IPS-20b (cell line): ENCODE measurements around the gene IFNA14.

Source experiments
- H3K27ac ChIP-seq: one replicate; pipeline ENCODE4 v1.5.1; 2013; ENCODE audit warnings: low read length
- H3K27me3 ChIP-seq: 2 replicates; pipeline ENCODE4 v1.6.1; 2013; ENCODE audit warnings: mild to moderate bottlenecking, low read length, inconsistent platforms; ENCODE audit not compliant: insufficient read depth
- H3K36me3 ChIP-seq: 2 replicates; pipeline ENCODE4 v1.6.1; 2013; ENCODE audit warnings: low read depth, mild to moderate bottlenecking, inconsistent platforms, low read length, moderate library complexity; ENCODE audit not compliant: insufficient read depth
- H3K4me1 ChIP-seq: 2 replicates; pipeline ENCODE4 v1.6.1; 2013; ENCODE audit warnings: mild to moderate bottlenecking, control low read depth, inconsistent platforms, low read length, moderate library complexity; ENCODE audit not compliant: insufficient read depth
- H3K4me3 ChIP-seq: 2 replicates; pipeline ENCODE4 v1.5.1; 2013; ENCODE audit warnings: mild to moderate bottlenecking, low read length, inconsistent platforms
- H3K9ac ChIP-seq: 2 replicates; pipeline ENCODE4 v1.6.1; 2013; ENCODE audit warnings: low read depth, mild to moderate bottlenecking, inconsistent platforms, low read length, moderate library complexity
- H3K9me3 ChIP-seq: 2 replicates; pipeline ENCODE4 v1.6.1; 2013; ENCODE audit warnings: mild to moderate bottlenecking, low read depth, low read length, inconsistent platforms; ENCODE audit not compliant: insufficient read depth

Gene IFNA14

DNA sequence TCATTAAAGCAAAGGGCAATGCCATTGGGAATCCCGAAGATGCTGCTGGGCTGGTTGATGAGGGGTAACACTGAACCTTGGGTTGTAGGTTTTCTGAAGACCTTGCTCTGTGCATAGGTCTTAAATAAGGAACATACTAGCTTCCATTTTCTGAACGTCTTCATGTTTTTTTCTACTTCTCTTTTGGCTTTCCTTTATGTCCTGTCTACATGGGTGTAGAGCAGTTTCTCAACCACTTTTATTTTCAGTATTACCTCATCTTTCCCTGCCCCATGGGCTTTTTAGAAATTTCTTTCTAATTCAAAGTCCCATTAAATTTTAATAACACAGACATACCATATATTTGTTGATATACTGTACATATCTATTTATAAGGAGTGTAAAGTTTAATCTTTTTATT is at the start of gene IFNA14:
Gene IFNA14, minus strand, starts transcription at position 95 of the 400 bp plus-strand sequence. Its CDS starts 70 bp downstream, at position 25.
- Histone ChIP-seq H3K27me3 (no peaks in the 10 kb centered on the region; the same call in 1 of the 2 replicates), H3K9ac (no peak within 1 kb of the TSS), H3K27ac (no peak within 1 kb of the TSS), H3K9me3 (no peaks in the 10 kb centered on the region), H3K4me1 (no peaks in the 10 kb centered on the region), H3K36me3 (no peaks in the 10 kb centered on the region), H3K4me3 (no peak within 1 kb of the TSS)

DNA sequence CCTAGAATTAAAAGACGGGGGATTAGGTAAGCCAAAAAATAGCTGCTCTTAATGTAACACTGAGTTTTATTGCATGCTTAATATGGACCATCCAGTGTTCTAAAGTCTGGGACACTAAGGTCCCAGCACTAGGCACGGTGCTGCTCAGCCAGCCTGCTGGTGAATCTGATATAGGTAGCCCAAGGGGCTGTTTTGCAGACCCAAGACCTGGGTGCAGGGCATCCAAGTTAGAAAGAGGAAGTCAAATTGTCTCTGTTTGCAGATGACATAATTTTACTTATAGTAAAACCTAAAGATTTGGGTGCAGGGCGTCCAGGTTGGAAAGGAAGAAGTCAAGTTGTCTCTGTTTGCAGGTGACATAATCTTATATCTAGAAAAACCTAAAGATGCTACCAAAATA is 47.5 kb upstream of the IFNA14 start:
- H3K9ac ChIP-seq, result no peak overlapping the region
- no peak overlapping the region for H3K4me3 ChIP-seq
- H3K9me3 ChIP-seq, result no peaks in the 10 kb centered on the region
- H3K4me1 ChIP-seq, result no peaks in the 10 kb centered on the region
- no peak overlapping the region for H3K27ac ChIP-seq
- no peaks in the 10 kb centered on the region for H3K36me3 ChIP-seq
- no peaks in the 10 kb centered on the region; the same call in 1 of the 2 replicates for H3K27me3 ChIP-seq

GRCh38 chr9:21286659-21287058 is 46.9 kb upstream of the IFNA14 start:
- no peaks in the 10 kb centered on the region; the same call in 1 of the 2 replicates for H3K27me3 ChIP-seq
- H3K27ac ChIP-seq, result no peak overlapping the region
- H3K4me3 ChIP-seq, result no peak overlapping the region
- no peaks in the 10 kb centered on the region for H3K9me3 ChIP-seq
- no peaks in the 10 kb centered on the region for H3K36me3 ChIP-seq
- H3K4me1 ChIP-seq, result no peaks in the 10 kb centered on the region
- no peak overlapping the region for H3K9ac ChIP-seq

- Histone ChIP-seq H3K9ac (no peak overlapping the region), H3K27ac (no peak overlapping the region), H3K36me3 (no peaks in the 10 kb centered on the region), H3K27me3 (no peaks in the 10 kb centered on the region; the same call in 1 of the 2 replicates), H3K4me1 (no peaks in the 10 kb centered on the region), H3K9me3 (no peaks in the 10 kb centered on the region), H3K4me3 (no peak overlapping the region)
These were observed 46.3 kb upstream of the IFNA14 start for GRCh38 chr9:21286099-21286498.

GRCh38 chr9:21281275-21281674 is 41.5 kb upstream of the IFNA14 start:
- Histone ChIP-seq H3K9me3 (no peaks in the 10 kb centered on the region), H3K36me3 (no peaks in the 10 kb centered on the region), H3K9ac (no peak overlapping the region), H3K27me3 (peaks cover 8% of the 10 kb centered on the region; the same call in 1 of the 2 replicates), H3K4me1 (no peaks in the 10 kb centered on the region), H3K27ac (no peak overlapping the region), H3K4me3 (no peak overlapping the region)

DNA sequence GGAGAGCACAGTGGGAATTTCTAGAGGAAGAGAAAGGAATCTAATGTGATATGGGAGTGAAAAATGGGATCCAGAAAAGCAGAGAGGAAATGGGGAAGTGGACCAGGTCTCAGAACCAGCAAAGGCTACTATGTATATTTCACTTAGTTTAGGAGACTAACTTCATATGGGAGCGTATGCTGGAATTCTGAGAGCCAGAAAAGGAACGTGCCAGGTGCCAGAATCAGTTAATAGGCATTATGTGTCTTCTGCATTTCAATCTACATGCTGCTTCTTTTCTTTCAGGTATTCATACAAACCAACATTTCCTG is 28.5 kb upstream of the IFNA14 start:
- H3K9me3 ChIP-seq, result no peaks in the 10 kb centered on the region; the same call in 1 of the 2 replicates
- H3K4me3 ChIP-seq, result no peak overlapping the region
- H3K9ac ChIP-seq, result no peak overlapping the region
- H3K27me3 ChIP-seq, result peaks cover 77% of the 10 kb centered on the region
- H3K36me3 ChIP-seq, result no peaks in the 10 kb centered on the region
- no peaks in the 10 kb centered on the region for H3K4me1 ChIP-seq
- H3K27ac ChIP-seq, result no peak overlapping the region

- Histone ChIP-seq H3K9ac (no peak overlapping the region), H3K27me3 (peaks cover 82% of the 10 kb centered on the region), H3K4me3 (no peak overlapping the region), H3K9me3 (no peaks in the 10 kb centered on the region; the same call in 1 of the 2 replicates), H3K4me1 (no peaks in the 10 kb centered on the region), H3K36me3 (no peaks in the 10 kb centered on the region), H3K27ac (no peak overlapping the region)
These were observed 27.9 kb upstream of the IFNA14 start for GRCh38 chr9:21267485-21268346.

DNA sequence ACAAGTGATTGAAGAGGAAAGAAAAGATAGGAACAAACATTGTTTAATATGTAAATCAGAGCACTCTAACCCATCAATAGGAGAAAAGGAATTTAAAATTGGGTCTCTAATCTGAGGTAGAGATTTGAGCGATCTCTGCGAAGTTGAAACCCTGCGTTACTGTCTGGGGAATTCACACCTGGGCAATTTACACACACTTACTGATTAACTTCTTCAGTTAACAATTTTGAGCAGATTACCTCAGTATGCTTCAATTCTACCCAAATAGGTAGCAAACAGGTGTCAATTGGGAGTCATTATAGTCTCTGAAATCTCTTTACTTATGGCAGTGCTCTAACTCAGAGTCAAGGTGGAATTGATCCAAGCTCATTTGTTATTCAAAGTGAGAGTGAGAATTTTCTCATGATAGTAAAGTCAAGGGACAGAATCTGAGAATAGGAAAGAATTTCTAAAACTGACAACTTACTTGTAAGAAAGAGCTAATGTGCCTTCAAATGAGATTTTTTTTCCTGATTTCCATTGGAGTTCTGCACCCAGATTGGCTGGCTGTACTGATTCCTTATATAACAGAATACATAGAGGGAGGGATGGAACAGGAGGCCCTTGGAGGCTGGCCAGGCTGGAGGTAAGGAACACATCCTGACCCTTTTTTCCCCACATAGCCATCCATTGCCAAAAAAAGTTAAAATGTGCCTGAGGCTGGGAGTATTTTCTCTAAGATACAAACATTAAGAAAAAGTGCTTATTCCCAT is 27.1 kb upstream of the IFNA14 start:
- H3K27me3 ChIP-seq, result peaks cover 90% of the 10 kb centered on the region
- no peaks in the 10 kb centered on the region; the same call in 1 of the 2 replicates for H3K9me3 ChIP-seq
- H3K4me1 ChIP-seq, result no peaks in the 10 kb centered on the region
- H3K4me3 ChIP-seq, result no peak overlapping the region
- H3K36me3 ChIP-seq, result no peaks in the 10 kb centered on the region
- H3K9ac ChIP-seq, result no peak overlapping the region
- no peak overlapping the region for H3K27ac ChIP-seq

DNA sequence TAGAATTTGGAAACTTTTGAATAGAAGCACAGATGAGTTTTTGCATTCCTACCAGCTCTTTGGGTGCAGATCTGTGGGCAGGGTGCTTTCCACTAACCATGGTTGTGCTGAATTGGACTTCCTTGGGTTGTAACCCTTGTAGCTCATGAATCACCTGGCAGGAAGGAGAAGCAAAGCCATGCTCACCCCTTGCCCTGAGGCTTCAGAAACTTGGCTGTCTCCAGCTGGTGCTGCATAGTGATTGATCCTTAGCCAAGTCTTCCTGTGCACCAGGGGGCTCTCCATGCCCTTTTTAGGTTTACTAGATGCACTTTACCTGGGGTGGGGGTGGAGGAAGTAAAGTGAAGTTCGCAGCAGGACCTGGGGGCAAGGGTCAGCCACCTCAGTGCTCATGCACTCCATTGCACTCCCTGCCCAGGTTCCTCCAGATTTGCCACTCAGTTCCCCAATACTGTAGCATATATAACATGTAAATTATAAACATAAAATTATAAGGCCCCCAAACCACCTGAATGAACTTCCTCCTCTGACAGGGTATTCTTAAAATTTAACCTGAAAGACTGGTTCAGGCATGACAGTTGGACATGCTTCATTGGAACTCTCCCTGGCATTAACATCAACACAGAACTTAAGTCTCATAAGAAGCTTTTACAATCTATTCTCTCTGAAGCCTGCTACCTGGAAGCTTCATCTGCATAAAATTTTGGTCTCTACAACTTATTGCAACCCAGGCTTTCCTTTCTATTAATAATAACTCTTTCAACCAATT is 25.8 kb upstream of the IFNA14 start:
- H3K9me3 ChIP-seq, result no peaks in the 10 kb centered on the region; the same call in 1 of the 2 replicates
- H3K27ac ChIP-seq, result no peak overlapping the region
- H3K9ac ChIP-seq, result no peak overlapping the region
- no peaks in the 10 kb centered on the region for H3K36me3 ChIP-seq
- peaks cover 96% of the 10 kb centered on the region for H3K27me3 ChIP-seq
- no peaks in the 10 kb centered on the region for H3K4me1 ChIP-seq
- H3K4me3 ChIP-seq, result no peak overlapping the region

GRCh38 chr9:21255538-21256212 is 15.9 kb upstream of the IFNA14 start:
- Histone ChIP-seq H3K4me3 (no peak overlapping the region), H3K9ac (no peak overlapping the region), H3K27ac (no peak overlapping the region), H3K36me3 (no peaks in the 10 kb centered on the region), H3K4me1 (0 out of 2 replicates have a peak, but pooled peaks cover 5% of the 10 kb centered on the region), H3K27me3 (peaks cover 14% of the 10 kb centered on the region; the same call in 1 of the 2 replicates), H3K9me3 (peaks cover 14% of the 10 kb centered on the region)
